Measurements from ENCODE around the gene KAT2A. TPM values are rescaled to one million over a fixed set of nuclear protein-coding genes. Genes with fewer than 3 reads are reported as not detected.

The KAT2A gene
- total RNA-seq, 1 donor from 2014 or later = 22.6 TPM

- intact Hi-C loops (cut with DNase I) = loop anchor here (5.0 kb wide), 1 partner anchor 36 kb away; no protein-coding TSS in a partner anchor
- no peak for ATAC-seq (ENCODE audit: poor library complexity)
- no peak for DNase-seq
These were observed 17.8 kb downstream of the KAT2A start for GRCh38 chr17:42103221-42103954.

DNA sequence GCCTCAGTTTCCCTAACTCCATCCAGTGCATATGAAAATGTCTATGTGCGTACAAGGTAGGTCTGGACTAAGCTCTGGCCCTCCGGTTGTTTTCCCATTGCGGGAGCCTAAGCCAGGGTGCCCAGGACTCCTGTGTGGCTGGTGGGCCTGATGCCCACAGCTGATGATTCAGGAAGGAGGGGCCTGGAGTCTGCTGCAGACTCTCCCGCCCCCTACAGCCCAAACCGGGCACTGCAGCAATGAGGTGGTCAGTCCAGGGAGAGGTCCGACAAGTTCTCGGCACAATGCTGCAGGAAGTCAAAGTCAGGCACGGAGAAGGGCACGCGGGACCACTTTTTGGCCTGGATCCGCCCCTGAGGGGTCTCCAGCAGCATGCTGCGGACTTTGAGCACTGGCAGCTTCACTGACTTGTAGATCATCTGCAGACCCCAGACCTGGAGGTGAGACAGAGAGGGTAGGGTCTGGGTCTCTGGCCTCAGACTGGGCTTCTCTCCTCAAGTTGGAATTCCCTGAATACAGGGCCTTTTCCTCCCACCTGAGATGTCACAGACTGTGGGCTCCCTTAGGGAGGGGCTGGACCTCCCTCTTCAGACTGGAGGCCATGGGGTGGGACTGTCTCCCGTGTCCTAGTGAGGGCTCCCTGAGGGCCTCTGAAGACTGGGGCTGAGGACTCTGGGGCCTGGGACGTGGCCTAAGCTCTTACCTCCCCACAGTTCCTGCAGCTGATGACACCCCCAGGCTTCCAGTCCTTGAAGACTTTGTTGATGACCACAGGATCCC is 19.5 kb downstream of the KAT2A start:
- intact Hi-C loops (cut with DNase I) = loop anchor here (5.0 kb wide), 1 partner anchor 34 kb away; no protein-coding TSS in a partner anchor
- DNase-seq = peak; percentile 88

DNA sequence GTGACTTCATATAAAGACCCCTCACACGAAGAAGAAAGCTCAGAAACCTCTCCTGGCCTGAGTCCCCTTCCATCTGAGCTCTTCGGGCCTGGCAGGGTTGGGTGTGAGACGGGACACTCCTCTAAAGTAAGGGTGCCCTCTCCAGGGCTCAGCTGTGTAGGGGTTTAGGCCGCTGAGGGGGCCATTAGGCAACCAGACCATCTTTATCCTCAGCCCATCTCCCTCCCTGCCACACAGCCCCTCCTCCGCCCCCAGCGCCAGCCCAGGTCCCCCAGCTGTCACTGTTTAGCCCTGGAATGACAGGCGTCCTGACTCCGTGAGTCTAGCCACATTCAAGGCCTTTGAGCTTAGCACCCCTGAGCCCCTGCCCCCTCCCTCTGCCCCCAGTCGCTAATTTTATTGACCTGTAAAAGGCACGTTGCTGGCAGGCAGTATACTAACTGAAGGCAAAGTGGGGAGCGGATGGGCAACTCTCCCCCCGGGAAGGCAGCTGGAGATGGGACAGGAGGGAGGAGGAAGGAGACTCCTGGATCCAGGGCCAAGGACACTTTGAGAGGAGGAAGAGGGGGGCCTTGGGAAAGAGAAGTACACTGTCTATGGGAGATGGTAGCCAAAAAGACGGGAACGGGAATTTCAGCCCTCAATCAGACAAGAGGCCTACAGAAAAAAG is 22.3 kb downstream of the KAT2A start:
- ATAC-seq (ENCODE audit: poor library complexity) (no peak), DNase-seq (no peak)
- intact Hi-C loops (cut with DNase I) = no loop called here

More for the DNA sequence above, 19.5 kb downstream of the KAT2A start:
- peak; percentile 91 for ATAC-seq (ENCODE audit: poor library complexity)

DNA sequence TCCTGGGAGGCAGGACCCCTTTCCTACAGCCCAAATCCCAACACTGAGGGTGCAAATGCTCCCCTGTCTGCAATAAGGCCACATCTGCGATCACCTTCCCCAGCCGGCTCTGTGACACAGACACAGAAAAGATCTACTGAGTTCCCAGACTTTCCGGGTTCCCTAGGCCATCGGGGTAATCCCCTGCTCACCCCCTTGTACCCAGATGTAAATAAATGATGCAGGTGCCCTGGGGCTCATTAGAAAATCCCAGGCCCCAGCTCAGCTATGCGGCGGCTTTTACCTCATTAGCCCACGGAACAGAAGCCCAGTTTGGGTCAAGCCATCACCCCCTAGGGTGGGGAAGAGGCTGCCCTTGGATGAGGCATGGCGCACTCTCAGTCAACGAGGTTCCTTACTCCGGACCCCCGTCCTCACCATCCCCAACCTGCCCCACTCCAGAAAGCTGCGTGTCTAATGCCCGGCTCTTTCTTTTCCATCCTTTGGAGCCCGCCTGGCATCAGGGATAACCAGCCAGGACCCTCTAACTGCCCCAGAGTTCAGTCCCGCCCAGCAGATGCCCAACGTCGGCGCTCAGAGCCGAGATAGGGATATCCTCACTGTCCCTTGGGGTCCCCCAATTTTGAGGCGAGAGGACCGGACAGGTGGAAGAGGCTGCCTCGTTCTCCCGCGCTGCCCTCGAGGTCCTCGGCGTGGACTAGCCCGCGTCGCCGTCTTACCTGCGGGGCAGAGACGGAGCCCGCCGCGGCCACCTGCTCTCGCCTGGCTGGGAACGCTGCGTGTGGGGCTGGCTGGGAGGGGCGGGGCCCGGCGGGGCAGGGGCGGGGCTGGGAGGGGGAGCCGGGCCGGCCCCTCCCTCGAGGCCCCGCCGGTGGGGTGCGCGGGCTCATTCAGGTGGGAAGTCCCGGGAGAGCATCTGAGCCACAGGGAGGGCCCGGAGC is 23.2 kb downstream of the KAT2A start, which contains the start of gene ZNF385C:
Gene ZNF385C, minus strand, starts transcription at position 783 of the 941 bp plus-strand sequence. CDS start 35,417 bp downstream, outside the sequence.
- DNase-seq (no peak), ATAC-seq (ENCODE audit: poor library complexity) (no peak)
- intact Hi-C loops (cut with DNase I) = no loop called here

DNA sequence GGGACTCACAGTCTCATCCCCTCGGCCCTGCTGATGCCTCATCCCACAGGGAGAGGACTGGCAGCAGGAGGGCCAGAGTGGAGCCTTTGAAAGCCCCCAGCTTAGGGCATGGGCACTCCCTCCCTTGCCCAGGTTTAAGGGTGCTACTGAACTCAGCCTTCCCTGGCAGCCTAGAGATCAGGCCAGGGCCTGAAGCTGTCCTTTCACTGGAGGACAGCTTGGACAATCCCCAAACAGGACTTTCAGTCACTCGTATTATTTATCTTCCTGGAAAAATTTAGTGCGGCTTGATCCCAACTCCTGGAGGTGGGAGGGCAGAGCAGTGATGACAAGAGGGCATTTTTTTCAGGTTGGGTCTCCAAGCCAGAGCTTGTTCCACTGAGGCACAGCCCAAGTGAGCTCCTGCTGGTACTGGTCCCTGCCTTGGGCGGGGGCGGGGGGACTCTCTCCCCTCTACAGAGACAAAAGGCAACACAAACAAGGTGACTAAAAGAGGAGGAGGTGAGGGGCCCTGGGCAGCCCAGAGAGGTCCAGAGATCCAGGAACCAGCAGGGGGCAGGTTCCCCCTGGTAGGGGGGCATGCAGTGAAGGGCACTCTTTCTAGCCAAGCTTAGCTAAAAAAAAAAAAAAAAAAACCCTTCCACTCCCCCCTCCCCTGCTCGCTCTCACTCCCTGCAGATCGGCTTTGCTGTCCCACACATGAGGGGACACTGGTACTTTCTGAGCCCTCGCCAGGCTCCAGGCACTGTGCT is 24.6 kb downstream of the KAT2A start:
- no peak for DNase-seq
- intact Hi-C loops (cut with DNase I) = no loop called here
- ATAC-seq (ENCODE audit: poor library complexity) = no peak

DNA sequence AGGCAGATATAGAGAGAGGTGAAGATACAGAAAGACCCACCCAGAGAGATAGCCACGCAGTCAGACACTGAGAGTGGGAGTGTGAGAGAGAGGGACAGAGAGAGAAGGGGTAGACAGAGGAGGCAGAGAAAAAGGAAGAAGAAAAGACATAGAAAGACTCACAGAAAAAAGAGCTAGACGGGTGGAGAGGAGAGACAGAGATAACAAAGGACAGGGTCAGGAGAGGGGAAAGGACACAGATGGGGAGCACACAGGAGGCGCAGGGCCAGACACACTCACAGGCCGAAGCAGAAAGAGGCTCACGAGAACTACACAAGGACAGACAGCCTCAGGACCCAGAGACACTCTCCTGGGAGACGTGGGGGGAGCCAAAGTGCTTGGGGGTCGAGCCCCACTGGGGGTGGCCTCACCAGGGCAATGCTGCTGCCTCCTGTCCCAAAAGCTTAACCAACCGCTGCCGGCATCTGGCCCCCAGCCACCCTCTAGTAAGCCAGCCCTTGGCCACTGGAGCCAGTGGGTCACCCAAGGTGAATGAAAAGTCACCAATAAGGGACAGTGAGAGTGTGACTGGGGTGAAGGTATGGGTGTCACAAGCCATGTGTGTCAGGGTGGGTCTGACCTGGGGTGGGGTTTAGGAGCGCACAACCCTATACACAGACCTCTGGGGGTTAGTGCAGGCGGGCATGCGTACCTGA is 26.6 kb downstream of the KAT2A start:
- intact Hi-C loops (cut with DNase I) = no loop called here
- ATAC-seq (ENCODE audit: poor library complexity) = peak; percentile 15
- DNase-seq = no peak

GRCh38 chr17:42092939-42093338 is 28.2 kb downstream of the KAT2A start:
- DNase-seq = no peak
- intact Hi-C loops (cut with DNase I) = no loop called here
- no peak for ATAC-seq (ENCODE audit: poor library complexity)

- intact Hi-C loops (cut with DNase I) = no loop called here
- ATAC-seq (ENCODE audit: poor library complexity) (no peak), DNase-seq (no peak)
These were observed 30.0 kb downstream of the KAT2A start for GRCh38 chr17:42090964-42091790.

DNA sequence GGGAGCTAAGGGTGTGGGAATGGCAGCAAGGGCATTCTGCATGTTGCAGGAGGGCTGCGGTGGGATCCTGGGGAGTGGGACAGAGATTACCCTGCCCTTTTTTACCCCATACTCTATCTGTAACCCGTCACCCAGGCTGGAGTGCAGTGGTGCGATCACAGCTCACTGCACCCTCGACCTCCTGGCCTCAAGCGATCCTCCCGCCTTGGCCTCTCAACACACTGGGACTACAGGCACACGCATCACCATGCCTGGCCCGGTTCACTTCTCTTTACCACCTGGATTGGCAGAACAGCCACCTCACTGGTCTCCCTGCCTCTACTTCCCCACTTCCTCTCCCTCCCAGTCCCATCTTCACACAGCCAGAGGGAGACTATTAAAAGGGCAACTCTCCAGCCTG is 32.4 kb downstream of the KAT2A start:
- DNase-seq (no peak), ATAC-seq (ENCODE audit: poor library complexity) (no peak)
- intact Hi-C loops (cut with DNase I) = no loop called here

- ATAC-seq (ENCODE audit: poor library complexity) (no peak), DNase-seq (no peak)
- intact Hi-C loops (cut with DNase I) = no loop called here
These were observed 33.1 kb downstream of the KAT2A start for GRCh38 chr17:42087736-42088705.

GRCh38 chr17:42087042-42087701 is 34.0 kb downstream of the KAT2A start:
- intact Hi-C loops (cut with DNase I) = no loop called here
- DNase-seq (no peak), ATAC-seq (ENCODE audit: poor library complexity) (no peak)

GRCh38 chr17:42081516-42082129 is 39.5 kb downstream of the KAT2A start:
- no peak for ATAC-seq (ENCODE audit: poor library complexity)

DNA sequence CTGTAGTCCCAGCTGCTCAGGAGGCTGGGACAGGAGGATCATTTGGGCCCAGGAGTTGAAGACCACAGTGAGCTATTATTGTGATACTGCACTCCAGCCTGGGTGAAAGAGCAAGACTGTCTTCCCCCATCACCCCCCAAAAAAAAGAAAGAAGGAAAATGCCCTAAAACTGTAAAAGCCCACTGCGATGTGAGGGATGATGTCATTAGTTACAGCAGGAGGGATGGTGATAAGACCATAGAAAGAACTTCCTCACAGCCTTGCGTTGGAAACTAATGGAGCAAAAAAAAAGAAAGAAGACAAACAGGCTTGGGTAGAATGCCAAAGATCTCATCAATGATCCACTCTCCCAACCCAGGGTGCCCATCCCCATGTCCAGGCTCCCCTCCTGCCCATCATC is 41.6 kb downstream of the KAT2A start:
- DNase-seq (no peak), ATAC-seq (ENCODE audit: poor library complexity) (no peak)
- intact Hi-C loops (cut with DNase I) = no loop called here

More at GRCh38 chr17:42081516-42082129, 39.5 kb downstream of the KAT2A start:
- no peak for DNase-seq
- intact Hi-C loops (cut with DNase I) = no loop called here

DNA sequence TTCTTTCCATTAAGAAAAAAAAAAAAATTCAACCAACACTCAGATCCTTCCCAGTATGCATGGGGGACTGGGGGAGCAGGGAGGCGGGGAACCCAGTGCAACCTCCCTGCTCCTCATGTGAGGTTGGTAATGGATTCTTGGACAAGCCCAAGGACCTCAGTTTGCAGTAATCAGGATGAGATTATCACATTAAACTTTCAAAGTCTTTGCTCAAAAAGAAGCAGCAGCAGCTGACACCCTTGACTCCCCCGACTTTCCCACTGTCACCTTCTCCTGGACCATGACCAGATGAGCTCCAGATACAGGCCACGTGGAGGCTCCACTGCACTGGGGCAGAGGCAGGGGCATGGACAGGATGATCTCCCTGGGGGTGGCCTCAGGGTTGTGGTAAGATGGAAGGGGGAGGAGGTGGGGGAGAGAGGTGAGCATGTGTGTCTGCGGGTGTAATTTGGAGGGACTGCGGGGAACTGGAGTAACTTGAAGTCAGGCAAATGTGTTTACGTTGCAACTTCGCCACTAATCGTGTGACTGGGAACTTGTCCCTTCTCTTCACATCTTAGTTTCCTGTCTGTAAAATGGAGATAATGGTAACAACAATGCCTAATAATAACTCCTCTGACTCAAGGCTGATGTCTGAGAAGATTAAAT is 42.6 kb downstream of the KAT2A start:
- DNase-seq (no peak), ATAC-seq (ENCODE audit: poor library complexity) (no peak)
- intact Hi-C loops (cut with DNase I) = no loop called here
